ENCODE data around the gene SLC22A23. TPM values are rescaled to one million over a fixed set of nuclear protein-coding genes. Genes with fewer than 3 reads are reported as not detected.

Gene SLC22A23
- total RNA-seq, 1 experiment from 2014 or later: 38.2 TPM

GRCh38 chr6:3376064-3376463, 80.8 kb downstream of the SLC22A23 start (continued):
- TF ChIP-seq NFE2L1 (CRISPR knock-in tag; IDR thresholded peaks at IDR 0.05) (no peak), MLX (CRISPR knock-in tag; IDR thresholded peaks at IDR 0.05) (no peak), FOXJ3 (CRISPR knock-in tag; IDR thresholded peaks at IDR 0.05; ENCODE audit: borderline replicate concordance) (no peak), NR2C2 (CRISPR knock-in tag; IDR thresholded peaks at IDR 0.05) (no peak), RELA (CRISPR knock-in tag; IDR thresholded peaks at IDR 0.05; ENCODE audit: borderline replicate concordance) (no peak), ZNF532 (CRISPR knock-in tag; IDR thresholded peaks at IDR 0.05; ENCODE audit: borderline replicate concordance) (no peak)

GRCh38 chr6:3373597-3374203, 83.2 kb downstream of the SLC22A23 start:
- Mint-ChIP-seq H3K27ac (0 out of 2 replicates have a peak overlapping the region, but pooled peaks have one; percentile 9), H3K4me1 (peaks cover 50% of the 10 kb centered on the region), H3K36me3 (no peaks in the 10 kb centered on the region), H3K27me3 (ENCODE audit: low read depth) (no peaks in the 10 kb centered on the region), H3K9me3 (no peaks in the 10 kb centered on the region), H3K4me3 (no peak overlapping the region)
- no peak for DNase-seq (ENCODE audit: low spot score)
- CTCF ChIA-PET: no interaction called here
- TF ChIP-seq MAX (CRISPR knock-in tag; IDR thresholded peaks at IDR 0.05): no peak
- TF ChIP-seq ZNF416 (CRISPR knock-in tag; IDR thresholded peaks at IDR 0.05): no peak
- TF ChIP-seq CBFB (CRISPR knock-in tag; IDR thresholded peaks at IDR 0.05; ENCODE audit: low read depth): no peak
- TF ChIP-seq NR2C2 (CRISPR knock-in tag; IDR thresholded peaks at IDR 0.05): no peak
- TF ChIP-seq ZNF281 (CRISPR knock-in tag; IDR thresholded peaks at IDR 0.05): no peak
- TF ChIP-seq ESRRA (CRISPR knock-in tag; IDR thresholded peaks at IDR 0.05; ENCODE audit: borderline replicate concordance): no peak
- no peak for TF ChIP-seq ZNF512 (CRISPR knock-in tag; IDR thresholded peaks at IDR 0.05; ENCODE audit: borderline replicate concordance)
- no peak for TF ChIP-seq HMGA2 (CRISPR knock-in tag; IDR thresholded peaks at IDR 0.05)
- TF ChIP-seq JUN (CRISPR knock-in tag; IDR thresholded peaks at IDR 0.05): no peak
- TF ChIP-seq GABPB1 (CRISPR knock-in tag; IDR thresholded peaks at IDR 0.05): no peak
- TF ChIP-seq ZNF671 (CRISPR knock-in tag; IDR thresholded peaks at IDR 0.05): no peak
- TF ChIP-seq KAT7 (CRISPR knock-in tag; IDR thresholded peaks at IDR 0.05; ENCODE audit: borderline replicate concordance): no peak
- no peak for TF ChIP-seq SOX15 (CRISPR knock-in tag; IDR thresholded peaks at IDR 0.05)
- TF ChIP-seq CREM (CRISPR knock-in tag; IDR thresholded peaks at IDR 0.05): no peak
- TF ChIP-seq ATF3 (CRISPR knock-in tag; conservative IDR thresholded peaks at IDR 0.05): no peak
- no peak for TF ChIP-seq ATF1 (CRISPR knock-in tag; IDR thresholded peaks at IDR 0.05)
- ATAC-seq: no peak
- POLR2A ChIA-PET: no interaction called here
